Esophagus (tissue), 2 donors: ENCODE results near the gene CLCA1. TPM values are rescaled to one million over a fixed set of nuclear protein-coding genes. Genes with fewer than 3 reads are reported as not detected.

Experiments
- H3K27ac ChIP-seq, 2 donors: one replicate each; pipeline ENCODE4 v1.5.1; 2013; ENCODE audit warnings: low read depth in 2 of 2, mild to moderate bottlenecking in 2 of 2, inconsistent platforms in 1 of 2, low read length in 1 of 2, moderate library complexity in 1 of 2
- H3K27me3 ChIP-seq, 2 donors: one replicate each; pipeline ENCODE4 v1.6.1; 2013; ENCODE audit warnings: low read length in 2 of 2, control low read depth in 1 of 2, mild to moderate bottlenecking in 1 of 2; ENCODE audit not compliant: insufficient read depth in 2 of 2, control insufficient read depth in 1 of 2
- H3K36me3 ChIP-seq, 2 donors: one replicate each; pipeline ENCODE4 v1.6.1; 2013; ENCODE audit warnings: low read length in 1 of 2; ENCODE audit not compliant: control insufficient read depth in 2 of 2, insufficient read depth in 2 of 2
- H3K4me1 ChIP-seq, 2 donors: one replicate each; pipeline ENCODE4 v1.6.1; 2013; ENCODE audit warnings: low read length in 1 of 2; ENCODE audit not compliant: control insufficient read depth in 2 of 2, insufficient read depth in 2 of 2
- H3K4me3 ChIP-seq, 2 donors: one replicate each; pipeline ENCODE4 v1.5.1; 2013; ENCODE audit warnings: low read length in 2 of 2, mild to moderate bottlenecking in 2 of 2, low read depth in 1 of 2, moderate library complexity in 1 of 2
- H3K9me3 ChIP-seq, 2 donors: one replicate each; pipeline ENCODE4 v1.6.1; 2013; ENCODE audit warnings: mild to moderate bottlenecking in 2 of 2, low read depth in 1 of 2, low read length in 1 of 2, moderate library complexity in 1 of 2; ENCODE audit not compliant: control insufficient read depth in 2 of 2, insufficient read depth in 1 of 2
- WGBS, 2 donors: extraction: QIAGEN DNeasy Blood & Tissue Kit; methylation state at CpG; one replicate each; pipeline ENCODE4 v1.1.7; 2013; 5-methylcytosine and 5-hydroxymethylcytosine counted together
- polyA plus RNA-seq, 2 donors: library from polyadenylated mRNA; stranded (reverse); fragments of 200-250 nt; gene quantifications; one replicate each; pipeline ENCODE4 v1.2.3, GENCODE V29; 2013
- donor health status: healthy with polysubstance abuse.
- donor health status: Bipolar disorder and iron deficiency.

CLCA1 gene
- polyA plus RNA-seq, 2 donors = 0.10 TPM; not detected in 1

- Histone ChIP-seq H3K4me1 (no peaks in the 10 kb centered on the region), H3K27me3 (no peaks in the 10 kb centered on the region), H3K27ac (peak overlapping the region; percentile 49 to 80), H3K9me3 (peaks cover 0 to 5% of the 10 kb centered on the region in 2 donors), H3K4me3 (no peak overlapping the region), H3K36me3 (no peaks in the 10 kb centered on the region)
- 56% methylated on average over 4 of the region's 4 CpGs for WGBS, 2 donors
Observed at GRCh38 chr1:86527306-86527705, 58.6 kb downstream of the CLCA1 start.

DNA sequence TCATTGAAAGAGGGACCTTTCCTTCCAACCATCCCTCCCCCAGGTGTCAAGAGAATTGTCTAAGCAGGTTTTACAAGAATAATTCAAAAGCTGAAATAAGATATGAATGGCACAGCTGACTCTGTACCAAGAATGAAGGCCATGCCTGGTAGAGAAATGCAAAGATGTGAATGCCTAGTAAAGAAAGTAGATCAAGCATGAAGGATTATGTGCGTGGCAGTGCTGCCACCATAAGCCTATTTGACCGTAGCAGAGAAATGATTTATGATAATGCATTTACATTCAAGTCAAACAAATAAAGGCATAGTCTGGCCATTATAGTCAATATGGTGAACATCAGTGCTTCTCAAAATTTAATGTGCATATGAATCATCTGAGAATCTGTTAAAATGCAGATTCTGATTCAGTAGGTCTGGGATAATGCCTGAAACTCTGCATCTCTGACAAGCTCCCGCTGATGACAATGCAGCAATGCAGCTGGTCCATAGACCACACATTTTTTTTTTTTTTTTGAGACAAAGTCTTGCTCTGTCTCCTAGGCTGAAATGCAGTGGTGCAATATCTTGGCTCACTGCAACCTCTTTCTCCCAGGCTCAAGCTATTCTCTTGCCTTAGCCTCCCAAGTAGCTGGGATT is 61.6 kb downstream of the CLCA1 start:
- H3K4me1 ChIP-seq = no peaks in the 10 kb centered on the region
- H3K9me3 ChIP-seq = no peaks in the 10 kb centered on the region
- 56 to 64% methylated on average over 3 of the region's 3 CpGs for WGBS, 2 donors
- no peaks in the 10 kb centered on the region for H3K36me3 ChIP-seq
- H3K4me3 ChIP-seq = no peak overlapping the region
- H3K27ac ChIP-seq = peak overlapping the region in 1 of 2 donors; percentile 1
- no peaks in the 10 kb centered on the region for H3K27me3 ChIP-seq

DNA sequence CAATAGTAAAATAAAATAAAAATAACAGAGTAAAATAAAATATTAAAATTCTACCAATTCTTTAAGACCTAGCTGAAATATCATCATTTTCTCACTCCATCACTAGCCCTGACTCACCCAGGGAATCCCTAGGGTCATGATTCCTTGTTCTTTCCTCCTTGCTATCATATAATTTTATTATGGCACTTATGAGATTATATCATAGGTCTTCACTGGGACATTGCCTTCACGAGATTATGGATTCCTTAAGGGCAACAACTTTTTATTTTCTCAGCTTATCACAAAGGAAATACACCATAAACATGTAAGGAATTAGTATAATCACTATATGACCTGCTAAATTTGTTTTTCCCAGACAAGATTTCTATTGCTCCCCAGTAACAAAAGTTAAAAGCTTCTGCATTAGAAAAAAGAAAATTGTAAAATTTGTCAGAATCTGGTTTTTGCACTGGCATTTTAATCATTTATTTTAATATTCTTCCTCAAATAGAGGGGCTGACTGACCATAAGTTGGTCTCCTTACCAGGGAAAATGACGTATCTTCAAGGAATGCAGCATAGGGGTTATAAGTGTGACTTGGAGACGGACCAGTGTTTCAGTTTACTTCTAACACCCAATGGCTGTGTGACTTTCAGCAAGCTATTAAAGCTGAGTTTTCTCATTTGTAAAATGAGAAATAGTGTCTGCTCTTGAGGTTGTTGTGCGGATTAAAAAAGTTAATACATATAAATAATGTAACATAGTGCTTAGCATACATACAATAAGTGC is 69.4 kb downstream of the CLCA1 start:
- no peaks in the 10 kb centered on the region for H3K36me3 ChIP-seq
- no peaks in the 10 kb centered on the region for H3K27me3 ChIP-seq
- H3K9me3 ChIP-seq = no peaks in the 10 kb centered on the region
- 68 to 72% methylated on average over 4 of the region's 4 CpGs for WGBS, 2 donors
- H3K27ac ChIP-seq = no peak overlapping the region
- H3K4me3 ChIP-seq = no peak overlapping the region
- no peaks in the 10 kb centered on the region for H3K4me1 ChIP-seq

DNA sequence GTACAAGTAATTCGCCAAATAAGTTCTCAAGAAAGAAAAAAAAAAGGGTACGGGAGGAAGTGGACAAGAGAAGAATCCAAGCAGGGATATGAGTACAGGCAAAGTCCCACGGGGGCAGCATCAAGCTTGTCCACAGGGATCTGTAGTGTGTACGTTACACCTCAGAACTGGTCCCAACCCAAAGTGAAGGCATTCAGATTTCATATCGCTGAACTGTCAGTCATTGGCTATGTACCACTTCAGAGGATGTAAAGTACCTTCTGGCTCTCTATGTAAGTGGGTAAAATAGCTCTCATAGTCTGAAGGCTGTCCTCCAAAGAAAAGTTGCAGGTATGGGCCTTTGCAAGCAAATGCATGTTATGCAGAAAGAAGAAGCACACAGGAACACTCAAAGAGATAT is 70.0 kb downstream of the CLCA1 start:
- Histone ChIP-seq H3K9me3 (no peaks in the 10 kb centered on the region), H3K27me3 (no peaks in the 10 kb centered on the region), H3K36me3 (no peaks in the 10 kb centered on the region), H3K4me3 (no peak overlapping the region), H3K27ac (no peak overlapping the region), H3K4me1 (no peaks in the 10 kb centered on the region)
- WGBS, 2 donors = 78 to 79% methylated on average over 5 of the region's 5 CpGs

GRCh38 chr1:86541859-86542258 is 73.1 kb downstream of the CLCA1 start:
- Histone ChIP-seq H3K4me1 (no peaks in the 10 kb centered on the region), H3K27ac (no peak overlapping the region), H3K9me3 (no peaks in the 10 kb centered on the region), H3K27me3 (no peaks in the 10 kb centered on the region), H3K4me3 (no peak overlapping the region), H3K36me3 (no peaks in the 10 kb centered on the region)
- WGBS, 2 donors = 87 to 92% methylated on average over 2 of the region's 2 CpGs

DNA sequence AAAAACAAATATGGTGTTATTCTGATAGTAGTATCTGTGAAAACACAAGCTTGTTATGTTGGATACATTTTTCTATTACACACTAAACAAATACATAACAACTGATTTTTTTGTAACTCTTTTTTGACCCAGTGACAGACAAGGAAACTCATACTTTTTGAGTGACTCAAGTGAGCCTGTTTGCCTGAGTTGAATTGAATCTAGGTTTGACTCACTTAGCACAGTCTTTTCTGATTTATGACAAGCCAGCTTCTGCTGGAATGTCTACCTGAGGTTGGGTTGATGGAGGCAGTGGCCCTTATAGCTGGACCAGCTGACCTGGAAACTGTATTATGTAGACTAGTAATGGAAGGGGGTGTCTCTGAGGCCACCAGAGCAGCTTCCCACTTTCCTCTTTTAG is 73.9 kb downstream of the CLCA1 start:
- Histone ChIP-seq H3K4me3 (no peak overlapping the region), H3K9me3 (no peaks in the 10 kb centered on the region), H3K27me3 (no peaks in the 10 kb centered on the region), H3K4me1 (no peaks in the 10 kb centered on the region), H3K36me3 (no peaks in the 10 kb centered on the region), H3K27ac (peak overlapping the region; percentile 62 to 65)

GRCh38 chr1:86546787-86547221 is 78.1 kb downstream of the CLCA1 start, which contains the start of gene CLCA4:
Gene CLCA4, plus strand, starts transcription at chr1:86547078. Its CDS starts 42 bp downstream, at chr1:86547120.
- no peaks in the 10 kb centered on the region for H3K36me3 ChIP-seq
- H3K4me1 ChIP-seq = no peaks in the 10 kb centered on the region
- H3K4me3 ChIP-seq = peak within 1 kb of the TSS in 1 of 2 donors; percentile 52
- WGBS, 2 donors = 22 to 26% methylated on average over 2 of the region's 2 CpGs
- H3K9me3 ChIP-seq = no peaks in the 10 kb centered on the region
- H3K27me3 ChIP-seq = no peaks in the 10 kb centered on the region
- peak within 1 kb of the TSS; percentile 55 for H3K27ac ChIP-seq

DNA sequence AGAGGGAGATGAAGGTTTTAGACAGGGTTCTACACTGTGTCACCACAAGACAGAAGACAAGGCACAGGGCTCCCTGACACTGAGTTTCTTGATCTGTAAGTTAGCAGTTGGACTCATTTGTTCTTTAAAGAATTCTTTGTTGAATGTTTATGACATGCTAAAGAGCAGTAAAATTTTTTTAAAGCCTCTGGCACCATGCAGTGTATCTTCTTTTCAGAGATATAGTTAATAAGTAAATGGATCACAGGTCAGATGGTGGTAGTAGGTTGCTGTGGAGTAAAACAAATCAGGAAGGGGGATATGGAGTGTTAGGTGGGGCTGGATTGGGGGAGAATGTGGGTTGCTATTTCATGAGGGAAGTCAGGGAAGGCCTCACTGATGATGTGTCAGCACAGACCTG is 80.1 kb downstream of the CLCA1 start:
- peaks cover 4 to 12% of the 10 kb centered on the region in 2 donors for H3K9me3 ChIP-seq
- peaks cover 0 to 3% of the 10 kb centered on the region in 2 donors for H3K4me1 ChIP-seq
- H3K27ac ChIP-seq = peak overlapping the region; percentile 48 to 57
- H3K36me3 ChIP-seq = peaks cover 0 to 10% of the 10 kb centered on the region in 2 donors
- peak overlapping the region; percentile 25 to 52 for H3K4me3 ChIP-seq
- H3K27me3 ChIP-seq = no peaks in the 10 kb centered on the region
